H1 (cell line): Measurements from ENCODE around the gene ALOX15B. TPM values are rescaled to one million over a fixed set of nuclear protein-coding genes. Genes with fewer than 3 reads are reported as not detected.
A peak's percentile ranks its signal among the peaks of the same experiment; 100 is the strongest.

Experiments used
- CTCF ChIA-PET: fragments of 300-600 bp; sonication (Branson Sonifier 250); formaldehyde crosslinking; loops from one replicate; lab custom pipeline; 2021; ENCODE audit not compliant: partially characterized antibody; lab: Charles Lee
- POLR2A ChIA-PET: fragments of 300-600 bp; sonication (Branson Sonifier 250); formaldehyde crosslinking; loops from one replicate; lab custom pipeline; 2021; ENCODE audit warnings: inconsistent platforms; ENCODE audit not compliant: partially characterized antibody; lab: Charles Lee
- DNase-seq, 2 experiments: peaks; one replicate each; pipeline versions ENCODE4 v3.0.0 to v3.0.0-alpha.2; 2010 to 2022; ENCODE audit warnings: low spot score in 2 of 2, low read depth in 1 of 2, mixed read lengths in 1 of 2
- FAIRE-seq: peaks from 2 replicates; lab custom pipeline; 2011; peaks lifted over from hg19 to GRCh38; lab: Jason Lieb, UNC
- H2AFZ ChIP-seq: 2 replicates; pipeline ENCODE4 v1.8.1; 2012; ENCODE audit warnings: low read length, inconsistent platforms
- H2AK5ac ChIP-seq: 2 replicates; pipeline ENCODE4 v1.6.1; 2013; ENCODE audit warnings: low read depth, low read length
- H2BK120ac ChIP-seq: replicated peaks from 2 replicates; pipeline ENCODE3; 2013; ENCODE audit warnings: low read depth, low read length, inconsistent platforms
- H2BK12ac ChIP-seq: 2 replicates; pipeline ENCODE4 v1.6.1; 2013; ENCODE audit warnings: low read depth, low read length
- H2BK15ac ChIP-seq: 2 replicates; pipeline ENCODE4 v1.6.1; 2013; ENCODE audit warnings: low read length
- H2BK20ac ChIP-seq: 2 replicates; pipeline ENCODE4 v1.6.1; 2013; ENCODE audit warnings: low read length
- H2BK5ac ChIP-seq: 2 replicates; pipeline ENCODE4 v1.6.1; 2013; ENCODE audit warnings: low read depth, low read length
- H3K14ac ChIP-seq: 2 replicates; pipeline ENCODE4 v1.6.1; 2013; ENCODE audit warnings: inconsistent platforms; ENCODE audit not compliant: insufficient read length
- H3K18ac ChIP-seq: 2 replicates; pipeline ENCODE4 v1.6.1; 2013; ENCODE audit warnings: low read length; ENCODE audit errors: extremely low read depth
- H3K23ac ChIP-seq: 2 replicates; pipeline ENCODE4 v1.6.1; 2013; ENCODE audit warnings: inconsistent platforms; ENCODE audit not compliant: insufficient read length
- H3K23me2 ChIP-seq: 2 replicates; pipeline ENCODE4 v1.6.1; 2013; ENCODE audit warnings: low read depth, low read length
- H3K27ac ChIP-seq: 2 replicates; pipeline ENCODE4 v1.6.1; 2011; ENCODE audit warnings: low read depth, low read length, inconsistent platforms
- H3K27me3 ChIP-seq, 4 experiments: replicated peaks in 1 of 4; 1 replicate in 1 of 4; 2 replicates in 3 of 4; pipeline versions ENCODE4 v1.6.1 to v1.8.1; 2011 to 2013; ENCODE audit warnings: low read length in 3 of 4, mild to moderate bottlenecking in 3 of 4, inconsistent platforms in 2 of 4, mixed read lengths in 2 of 4, moderate library complexity in 1 of 4; ENCODE audit not compliant: control insufficient read depth in 3 of 4, insufficient read depth in 3 of 4; ENCODE audit errors: extremely low read depth in 1 of 4
- H3K36me3 ChIP-seq, 4 experiments: 2 replicates each; pipeline versions ENCODE4 v1.6.1 to v1.8.1; 2011 to 2013; ENCODE audit warnings: mild to moderate bottlenecking in 4 of 4, low read length in 3 of 4, moderate library complexity in 2 of 4, control low read depth in 1 of 4, inconsistent platforms in 1 of 4; ENCODE audit not compliant: insufficient read depth in 4 of 4, control insufficient read depth in 2 of 4
- H3K4ac ChIP-seq: replicated peaks from 2 replicates; pipeline ENCODE3; 2013; ENCODE audit warnings: low read length, low read depth, mixed read lengths, inconsistent platforms; ENCODE audit not compliant: insufficient read length
- H3K4me1 ChIP-seq, 4 experiments: replicated peaks in 1 of 4; 1 replicate in 1 of 4; 2 replicates in 3 of 4; pipeline versions ENCODE4 v1.6.1 to v1.8.1; 2011 to 2013; ENCODE audit warnings: low read length in 3 of 4, inconsistent platforms in 2 of 4, mixed read lengths in 1 of 4; ENCODE audit not compliant: insufficient read depth in 4 of 4, control insufficient read depth in 3 of 4
- H3K4me2 ChIP-seq, 2 experiments: 2 replicates each; pipeline versions ENCODE4 v1.6.1 to v1.8.1; 2011 to 2013; ENCODE audit warnings: low read depth in 2 of 2, low read length in 2 of 2, control low read depth in 1 of 2, inconsistent platforms in 1 of 2, mild to moderate bottlenecking in 1 of 2; ENCODE audit not compliant: insufficient read depth in 1 of 2
- H3K4me3 ChIP-seq, 4 experiments: fragments of 200-600, 300-600 bp in 1 of 4; sonication (generic), shearing (Covaris generic), sonication (Bioruptor Twin) in 1 of 4; 2 replicates each; pipeline versions ENCODE4 v1.5.1 to v1.8.1; 2011 to 2016; ENCODE audit warnings: low read length in 4 of 4, low read depth in 3 of 4, control low read depth in 2 of 4, inconsistent platforms in 2 of 4, mild to moderate bottlenecking in 2 of 4, mixed read lengths in 1 of 4, moderate library complexity in 1 of 4; ENCODE audit not compliant: insufficient read depth in 2 of 4; ENCODE audit errors: extremely low read depth in 1 of 4
- H3K56ac ChIP-seq: replicated peaks from 2 replicates; pipeline ENCODE3; 2013; ENCODE audit warnings: low read depth, mild to moderate bottlenecking, mixed read lengths, low read length, inconsistent platforms; ENCODE audit not compliant: insufficient read length
- H3K79me1 ChIP-seq: 2 replicates; pipeline ENCODE4 v1.6.1; 2013; ENCODE audit warnings: low read depth, low read length, control low read depth
- H3K79me2 ChIP-seq, 2 experiments: 2 replicates each; pipeline versions ENCODE4 v1.6.1 to v1.8.1; 2012 to 2013; ENCODE audit warnings: low read length in 2 of 2, mild to moderate bottlenecking in 2 of 2, inconsistent platforms in 1 of 2; ENCODE audit not compliant: insufficient read depth in 2 of 2, control insufficient read depth in 1 of 2
- H3K9ac ChIP-seq, 4 experiments: replicated peaks in 1 of 4; 1 replicate in 1 of 4; 2 replicates in 3 of 4; pipeline versions ENCODE4 v1.6.1 to v1.8.1; 2011 to 2013; ENCODE audit warnings: low read depth in 3 of 4, low read length in 3 of 4, control low read depth in 2 of 4, mild to moderate bottlenecking in 2 of 4, moderate library complexity in 2 of 4, inconsistent platforms in 1 of 4; ENCODE audit errors: extremely low read depth in 1 of 4
- H3K9me3 ChIP-seq, 2 experiments: 2 replicates each; pipeline versions ENCODE4 v1.6.1 to v1.8.1; 2012 to 2013; ENCODE audit warnings: mild to moderate bottlenecking in 2 of 2, moderate library complexity in 2 of 2, control low read depth in 1 of 2, inconsistent platforms in 1 of 2, low read depth in 1 of 2, low read length in 1 of 2, mixed read lengths in 1 of 2; ENCODE audit not compliant: insufficient read depth in 2 of 2
- H4K20me1 ChIP-seq, 2 experiments: replicated peaks in 1 of 2; 2 replicates each; pipeline versions ENCODE3 to v1.8.1; 2011 to 2013; ENCODE audit warnings: inconsistent platforms in 2 of 2, low read length in 2 of 2, mild to moderate bottlenecking in 1 of 2; ENCODE audit not compliant: insufficient read depth in 2 of 2, control insufficient read depth in 1 of 2
- H4K5ac ChIP-seq: 2 replicates; pipeline ENCODE4 v1.6.1; 2013; ENCODE audit warnings: low read length, low read depth, mixed read lengths, inconsistent platforms; ENCODE audit not compliant: insufficient read length
- H4K8ac ChIP-seq: 2 replicates; pipeline ENCODE4 v1.8.0; 2013; ENCODE audit warnings: mild to moderate bottlenecking, moderate library complexity, low read length, inconsistent platforms; ENCODE audit not compliant: insufficient read depth; ENCODE audit errors: extremely low read depth
- H4K91ac ChIP-seq: replicated peaks from 2 replicates; pipeline ENCODE3; 2013; ENCODE audit warnings: low read length, mixed read lengths, inconsistent platforms; ENCODE audit not compliant: insufficient read length
- CBX8 ChIP-seq: fragments of 300-800, 300-1000 bp; sonication (generic); IDR thresholded peaks from 2 replicates; pipeline ENCODE4 v1.7.1; 2016; ENCODE audit warnings: low read depth, low read length, borderline replicate concordance
- CEBPB ChIP-seq: IDR thresholded peaks from 2 replicates; pipeline ENCODE4 v1.6.1; 2012; ENCODE audit warnings: low read depth, low read length
- CTCF ChIP-seq, 3 experiments: IDR thresholded peaks; 1 replicate in 2 of 3; 2 replicates in 1 of 3; pipeline versions ENCODE4 v1.5.1 to v1.6.1; 2011; ENCODE audit warnings: low read length in 3 of 3, mild to moderate bottlenecking in 3 of 3, inconsistent platforms in 2 of 3, low read depth in 1 of 3, moderate library complexity in 1 of 3; ENCODE audit not compliant: insufficient read depth in 1 of 3; ENCODE audit errors: control extremely low read depth in 1 of 3
- EGR1 ChIP-seq: IDR thresholded peaks from 2 replicates; pipeline ENCODE4 v1.6.1; 2011; ENCODE audit warnings: low read depth, low read length, borderline replicate concordance
- PHF8 ChIP-seq: fragments of 200-600 bp; sonication (generic); conservative IDR thresholded peaks from 2 replicates; pipeline ENCODE4 v1.7.1; 2012; ENCODE audit warnings: low read depth, mild to moderate bottlenecking, inconsistent platforms, low read length, moderate library complexity
- POU5F1 ChIP-seq: IDR thresholded peaks from 2 replicates; pipeline ENCODE4 v1.6.1; 2011; ENCODE audit warnings: low read depth, mild to moderate bottlenecking, low read length, moderate library complexity
- RAD21 ChIP-seq, 2 experiments: IDR thresholded peaks in 1 of 2; conservative IDR thresholded peaks in 1 of 2; 2 replicates each; pipeline ENCODE4 v1.6.1; 2011; ENCODE audit warnings: low read depth in 2 of 2, low read length in 2 of 2, improper control_type of control experiment in 1 of 2, inconsistent platforms in 1 of 2, mild to moderate bottlenecking in 1 of 2, moderate library complexity in 1 of 2
- SP1 ChIP-seq: IDR thresholded peaks from 2 replicates; pipeline ENCODE4 v1.6.1; 2011; ENCODE audit warnings: low read depth, low read length
- ZNF274 ChIP-seq: IDR thresholded peaks from 2 replicates; pipeline ENCODE4 v1.7.0; 2012; ENCODE audit warnings: low read length, borderline replicate concordance; ENCODE audit errors: extremely low read depth
- WGBS, 2 experiments: shearing (Covaris generic) in 1 of 2; methylation state at CpG; one replicate each; pipeline versions ENCODE4 v1.1.6 to v1.1.7; 2013 to 2015; ENCODE audit warnings: low lambda C conversion rate in 2 of 2, mixed read lengths in 2 of 2, inconsistent platforms in 1 of 2, low coverage in 1 of 2, missing lambda C conversion rate in 1 of 2; ENCODE audit not compliant: insufficient replicate concordance in 2 of 2, insufficient coverage in 1 of 2, insufficient read length in 1 of 2; ENCODE audit errors: extremely low coverage in 1 of 2, missing lambda C conversion rate in 1 of 2; 5-methylcytosine and 5-hydroxymethylcytosine counted together
- polyA plus RNA-seq, 7 experiments: library from polyadenylated mRNA; depleted of rRNA in 3 of 7; stranded (reverse) in 5 of 7; unstranded in 2 of 7; fragments of >200 nt in 5 of 7; fragments of 200-250 nt in 2 of 7; gene quantifications; 1 replicate in 5 of 7; 2 replicates in 1 of 7; 4 replicates in 1 of 7; pipeline versions ENCODE4 v1.2.1 to v1.2.3, GENCODE V29; 2011 to 2013; ENCODE audit warnings: missing spikeins in 2 of 7, mixed read lengths in 2 of 7
- total RNA-seq: library from RNA; stranded (reverse); fragmentation: NEBNext Ultra II Directional; extraction: Animal tissue kit (Norgen Biotek cat#: 25700); gene quantifications from 2 replicates; pipeline ENCODE4 v1.2.1, GENCODE V29; 2021

ALOX15B gene
- total and polyA plus RNA-seq, 2 of the 8 experiments (the other 6 are each of a cell fraction or from before 2014, with no cell fraction given): 0.63 to 0.91 TPM

GRCh38 chr17:8041249-8041928 lies 2.5 kb downstream of the ALOX15B start:
- Histone ChIP-seq H2BK15ac (no peak overlapping the region), H3K79me2 (no peaks in the 10 kb centered on the region), H3K9me3 (no peaks in the 10 kb centered on the region), H3K23me2 (peaks cover 4% of the 10 kb centered on the region; the same call in 1 of the 2 replicates), H4K91ac (no peak overlapping the region), H3K4me1 (peaks cover 0 to 10% (median 6%) of the 10 kb centered on the region in 4 experiments; a peak in 5 of 7 replicates), H4K5ac (no peak overlapping the region), H3K79me1 (no peaks in the 10 kb centered on the region), H2AFZ (no peak overlapping the region), H2BK20ac (no peak overlapping the region), H3K18ac (no peak overlapping the region), H3K4ac (no peak overlapping the region), H3K14ac (no peak overlapping the region), H4K20me1 (no peaks in the 10 kb centered on the region), H2BK12ac (no peak overlapping the region), H4K8ac (no peak overlapping the region), H3K23ac (no peak overlapping the region), H3K56ac (no peak overlapping the region), H2BK120ac (no peak overlapping the region), H2AK5ac (no peak overlapping the region), H3K9ac (no peak overlapping the region), H3K4me3 (no peak overlapping the region), H3K27me3 (peaks cover 0 to 9% (median 4%) of the 10 kb centered on the region in 4 experiments; a peak in 3 of 7 replicates), H2BK5ac (no peak overlapping the region), H3K27ac (no peak overlapping the region), H3K4me2 (no peak overlapping the region), H3K36me3 (no peaks in the 10 kb centered on the region; a peak in 1 of 8 replicates)
- POLR2A ChIA-PET: interaction anchor here (0.8 to 1.2 kb wide), 6 partner anchors 11 to 209 kb away, joined by 3 to 4 read pairs (median 3); partner anchors contain the start of gene RNF227
- WGBS, 2 experiments: 70% methylated on average over 8 of the region's 8 CpGs; no CpG with 5 or more reads in 1 of the 2 experiments
- CTCF ChIA-PET: interaction anchor here (0.5 to 6.0 kb wide), 56 partner anchors 9 to 301 kb away, joined by 3 to 141 read pairs (median 4); partner anchors contain the start of genes ALOXE3, CNTROB, GUCY2D and KCNAB3
- DNase-seq (no peak), FAIRE-seq (peak; percentile 91)
- no peak for TF ChIP-seq ZNF274
- no peak for TF ChIP-seq CBX8
- peak in 2 of 3 experiments; percentile 59 to 72; a peak in 3 of 4 replicates for TF ChIP-seq CTCF (IDR thresholded peaks at IDR 0.05; ENCODE audit: control extremely low read depth in 1 of 3, insufficient read depth in 1 of 3, low read depth in 1 of 3, low read length in 3 of 3)
- no peak for TF ChIP-seq EGR1
- no peak for TF ChIP-seq PHF8
- TF ChIP-seq CEBPB: peak; percentile 46; the same call in 1 of the 2 replicates
- TF ChIP-seq RAD21 (IDR thresholded peaks at IDR 0.05 in 1 of 2, conservative IDR thresholded peaks at IDR 0.05 in 1 of 2; ENCODE audit: low read depth in 2 of 2, low read length in 2 of 2): peak; percentile 86 to 87
- TF ChIP-seq SP1: no peak
- TF ChIP-seq POU5F1: no peak
